C4-2B (cell line): Measurements from ENCODE around the gene ATMIN.

Source experiments
- CTCF ChIP-seq: fragments of 450-650 bp; conservative IDR thresholded peaks from 2 replicates; pipeline ENCODE4 v1.5.1; 2017; ENCODE audit warnings: mild to moderate bottlenecking
- ZFX ChIP-seq: fragments of 450-650 bp; IDR thresholded peaks from 2 replicates; pipeline ENCODE4 v1.6.1; 2017

- TF ChIP-seq CTCF, result no peak
- no peak for TF ChIP-seq ZFX
Measured at GRCh38 chr16:81040131-81040530, 4.5 kb downstream of the ATMIN start.
